Smooth muscle cell of bladder (primary cell): ENCODE data around the gene ZNF311. TPM values are rescaled to one million over a fixed set of nuclear protein-coding genes. Genes with fewer than 3 reads are reported as not detected.

ENCODE experiments used
- total RNA-seq: library from RNA; depleted of rRNA; stranded (reverse); fragments of >200 nt; gene quantifications from 2 replicates; pipeline ENCODE4 v1.2.3, GENCODE V29; 2014

ZNF311 gene
- total RNA-seq = 1.9 and 2.1 TPM in 2 replicates

DNA sequence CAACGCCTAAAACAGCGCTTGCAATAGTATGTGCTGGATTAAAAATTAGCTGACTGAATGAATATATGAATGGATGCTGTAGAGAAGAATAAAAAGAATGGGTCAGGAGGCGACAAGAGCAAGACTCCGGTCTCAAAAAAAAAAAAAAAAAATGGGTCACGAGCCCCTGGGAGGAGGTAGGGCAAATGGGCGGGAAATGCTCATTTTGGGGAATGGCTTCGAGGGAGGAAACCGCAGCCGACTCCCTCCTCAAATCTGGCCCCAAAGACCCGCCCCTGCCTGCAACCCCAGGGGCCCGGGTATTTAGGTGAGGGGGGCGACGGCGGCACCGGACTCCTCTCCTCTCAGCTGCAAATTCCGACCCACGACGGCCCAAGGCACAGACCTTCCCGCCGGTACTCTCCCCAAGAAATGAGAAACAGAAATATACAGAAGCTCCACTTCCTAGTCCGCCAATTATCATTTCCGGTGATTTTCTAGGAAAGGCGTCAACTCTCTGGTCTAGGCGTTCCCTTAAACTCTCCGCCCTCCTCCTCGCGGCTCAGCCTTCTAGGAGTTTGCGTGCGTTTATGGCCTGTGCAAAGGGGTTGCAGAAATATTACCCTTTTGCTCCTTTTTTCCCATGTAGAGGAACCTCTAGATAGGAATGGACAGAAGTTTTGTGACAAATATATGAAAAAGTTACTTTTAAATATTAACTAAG is at the start of gene ZNF311:
TSS of gene ZNF311 (minus strand) at position 133 of the 703 bp plus-strand sequence. CDS start 1,361 bp downstream, outside the sequence.

DNA sequence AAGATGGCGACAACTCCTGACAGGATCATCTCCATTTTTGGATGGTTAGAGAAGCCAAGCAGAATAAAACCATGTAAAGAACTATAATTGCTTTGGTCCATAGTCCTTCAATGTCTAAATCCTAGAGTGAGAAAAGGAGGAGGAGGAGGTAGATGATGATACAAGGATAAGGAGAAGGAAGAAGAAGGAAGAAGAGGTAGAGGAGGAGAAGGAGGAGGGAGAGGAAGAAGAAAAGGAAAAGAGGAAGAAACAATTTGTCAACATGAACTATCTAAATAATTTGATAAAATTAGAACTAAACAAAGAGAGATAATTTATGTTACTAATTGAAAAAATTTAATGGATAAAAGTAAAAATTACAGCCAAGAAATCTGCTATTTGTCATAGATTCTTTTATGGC is 40.0 kb upstream of the ZNF311 start, which contains the start of gene OR2W1:
TSS of gene OR2W1 (minus strand) at position 101 of the 400 bp plus-strand sequence. CDS start at position 101, 0 bp downstream.

Other genes starting within 250 kb of the ZNF311 start
- 44.1 and 51.1 TPM in 2 replicates for gene TRIM27, start 81.3 kb downstream of the ZNF311 start, total RNA-seq
- gene OR2W1, start 39.9 kb upstream of the ZNF311 start, total RNA-seq = not detected in 2 replicates
- not detected in 2 replicates for gene OR2B3, start 82.0 kb upstream of the ZNF311 start, total RNA-seq
- gene OR2J1, start 94.2 kb upstream of the ZNF311 start, total RNA-seq = not detected in 2 replicates
- not detected in 2 replicates for gene OR2J3, start 102.7 kb upstream of the ZNF311 start, total RNA-seq
- not detected in 2 replicates for gene OR2J2, start 165.6 kb upstream of the ZNF311 start, total RNA-seq